ENCODE results near the gene OR6V1. TPM values are rescaled to one million over a fixed set of nuclear protein-coding genes. Genes with fewer than 3 reads are reported as not detected.
A peak's percentile ranks its signal among the peaks of the same experiment; 100 is the strongest.

OR6V1 gene
- total RNA-seq, 2 experiments from 2014 or later, result not detected

GRCh38 chr7:143012409-143012808, 39.7 kb upstream of the OR6V1 start:
- Histone ChIP-seq H3K27ac (ENCODE audit: low read depth, low read length, poor library complexity, severe bottlenecking) (no peak overlapping the region), H3K9me2 (ENCODE audit: insufficient read depth, low read length) (no peaks in the 10 kb centered on the region), H3K79me2 (ENCODE audit: insufficient read depth, low read depth, low read length) (no peaks in the 10 kb centered on the region), H3K36me3 (ENCODE audit: insufficient read depth, low read length) (no peaks in the 10 kb centered on the region), H4K20me1 (ENCODE audit: insufficient read depth, low read length) (no peaks in the 10 kb centered on the region), H3K9me3 (ENCODE audit: low read length) (no peaks in the 10 kb centered on the region), H3K4me2 (ENCODE audit: low read length) (no peak overlapping the region), H3K4me1 (ENCODE audit: insufficient read depth, low read length, poor library complexity, severe bottlenecking) (peaks cover 74% of the 10 kb centered on the region), H2AFZ (ENCODE audit: low read length) (no peak overlapping the region), H3K4me3 (ENCODE audit: low read depth, low read length, poor library complexity, severe bottlenecking) (no peak overlapping the region)
- TF ChIP-seq CTCF (conservative IDR thresholded peaks at IDR 0.05; ENCODE audit: low read length) (no peak), EZH2phosphoT487 (IDR thresholded peaks at IDR 0.05; ENCODE audit: borderline replicate concordance, low read depth, low read length) (no peak)
- BruUV-seq (replicated peaks), result no TSS peak
- CTCF ChIA-PET (ENCODE audit: unreplicated experiment), result interaction anchor here (0.8 to 2.3 kb wide), 2 partner anchors 202 to 204 kb away, joined by 3 to 10 read pairs; no protein-coding TSS in a partner anchor
- POLR2A ChIA-PET, result interaction anchor here (0.6 to 0.9 kb wide), 2 partner anchors 58 to 252 kb away, joined by 3 read pairs; no protein-coding TSS in a partner anchor
- DNase-seq (ENCODE audit: low spot score), result no peak
- intact Hi-C loops (cut with micrococcal nuclease; ENCODE audit: unreplicated experiment), result no loop called here

GRCh38 chr7:143013473-143013872, 38.7 kb upstream of the OR6V1 start:
- Histone ChIP-seq H3K79me2 (ENCODE audit: insufficient read depth, low read depth, low read length) (no peaks in the 10 kb centered on the region), H3K27ac (ENCODE audit: low read depth, low read length, poor library complexity, severe bottlenecking) (peak overlapping the region; percentile 45), H3K9me3 (ENCODE audit: low read length) (no peaks in the 10 kb centered on the region), H3K9me2 (ENCODE audit: insufficient read depth, low read length) (no peaks in the 10 kb centered on the region), H2AFZ (ENCODE audit: low read length) (peak overlapping the region; percentile 84; the same call in 1 of the 2 replicates), H3K4me2 (ENCODE audit: low read length) (peak overlapping the region; percentile 87), H3K4me1 (ENCODE audit: insufficient read depth, low read length, poor library complexity, severe bottlenecking) (peaks cover 76% of the 10 kb centered on the region), H3K4me3 (ENCODE audit: low read depth, low read length, poor library complexity, severe bottlenecking) (peak overlapping the region; percentile 6), H3K36me3 (ENCODE audit: insufficient read depth, low read length) (no peaks in the 10 kb centered on the region), H4K20me1 (ENCODE audit: insufficient read depth, low read length) (no peaks in the 10 kb centered on the region)
- DNase-seq (ENCODE audit: low spot score), result peak; percentile 62
- CTCF ChIA-PET (ENCODE audit: unreplicated experiment), result interaction anchor here (0.6 to 2.3 kb wide), 2 partner anchors 201 to 202 kb away, joined by 3 to 10 read pairs; no protein-coding TSS in a partner anchor
- TF ChIP-seq EZH2phosphoT487 (IDR thresholded peaks at IDR 0.05; ENCODE audit: borderline replicate concordance, low read depth, low read length) (no peak), CTCF (conservative IDR thresholded peaks at IDR 0.05; ENCODE audit: low read length) (no peak)
- no TSS peak for BruUV-seq (replicated peaks)
- intact Hi-C loops (cut with micrococcal nuclease; ENCODE audit: unreplicated experiment), result no loop called here
- POLR2A ChIA-PET, result interaction anchor here (0.9 to 4.4 kb wide), 4 partner anchors 62 to 202 kb away, joined by 3 to 24 read pairs (median 4); no protein-coding TSS in a partner anchor

- H3K4me2 ChIP-seq (ENCODE audit: low read length), result peak overlapping the region; percentile 87
- H3K27ac ChIP-seq (ENCODE audit: low read depth, low read length, poor library complexity, severe bottlenecking), result peak overlapping the region; percentile 45
- no peaks in the 10 kb centered on the region for H4K20me1 ChIP-seq (ENCODE audit: insufficient read depth, low read length)
- peak overlapping the region; percentile 84; the same call in 1 of the 2 replicates for H2AFZ ChIP-seq (ENCODE audit: low read length)
- H3K9me2 ChIP-seq (ENCODE audit: insufficient read depth, low read length), result no peaks in the 10 kb centered on the region
- H3K4me3 ChIP-seq (ENCODE audit: low read depth, low read length, poor library complexity, severe bottlenecking), result peak overlapping the region; percentile 6
- TF ChIP-seq EZH2phosphoT487 (IDR thresholded peaks at IDR 0.05; ENCODE audit: borderline replicate concordance, low read depth, low read length) (no peak), CTCF (conservative IDR thresholded peaks at IDR 0.05; ENCODE audit: low read length) (no peak)
- no TSS peak for BruUV-seq (replicated peaks)
- no peaks in the 10 kb centered on the region for H3K9me3 ChIP-seq (ENCODE audit: low read length)
- POLR2A ChIA-PET, result interaction anchor here (0.9 to 4.4 kb wide), 5 partner anchors 30 to 202 kb away, joined by 3 to 24 read pairs (median 4); no protein-coding TSS in a partner anchor
- peaks cover 79% of the 10 kb centered on the region for H3K4me1 ChIP-seq (ENCODE audit: insufficient read depth, low read length, poor library complexity, severe bottlenecking)
- CTCF ChIA-PET (ENCODE audit: unreplicated experiment), result interaction anchor here (0.6 kb wide), 1 partner anchor 202 kb away, joined by 3 read pairs; no protein-coding TSS in a partner anchor
- no peak for DNase-seq (ENCODE audit: low spot score)
- intact Hi-C loops (cut with micrococcal nuclease; ENCODE audit: unreplicated experiment), result loop anchor here (2.0 kb wide), 1 partner anchor 71 kb away; no protein-coding TSS in a partner anchor
- H3K36me3 ChIP-seq (ENCODE audit: insufficient read depth, low read length), result no peaks in the 10 kb centered on the region; the same call in 1 of the 2 replicates
- no peaks in the 10 kb centered on the region for H3K79me2 ChIP-seq (ENCODE audit: insufficient read depth, low read depth, low read length)
These were observed 38.2 kb upstream of the OR6V1 start for GRCh38 chr7:143013893-143014292.
